Fibroblast of mammary gland (primary cell): ENCODE results near the gene IQGAP2.

ENCODE experiments used
- DNase-seq: peaks from one replicate; pipeline ENCODE4 v3.0.0-alpha.2; 2010; ENCODE audit warnings: low read depth
- H3K4me3 ChIP-seq: 2 replicates; pipeline ENCODE4 v1.5.1; 2011; ENCODE audit warnings: low read depth, mild to moderate bottlenecking, low read length, moderate library complexity; ENCODE audit not compliant: control insufficient read depth
- CTCF ChIP-seq: conservative IDR thresholded peaks from 2 replicates; pipeline ENCODE4 v1.5.1; 2011; ENCODE audit warnings: low read depth, low read length, inconsistent platforms; ENCODE audit not compliant: control insufficient read depth, insufficient read depth

The IQGAP2 gene

GRCh38 chr5:76497065-76497460, 94.0 kb downstream of the IQGAP2 start:
- no peak for DNase-seq
- TF ChIP-seq CTCF, result no peak

GRCh38 chr5:76497986-76498717, 95.1 kb downstream of the IQGAP2 start:
- DNase-seq, result no peak
- H3K4me3 ChIP-seq, result no peak overlapping the region
- no peak for TF ChIP-seq CTCF

More at GRCh38 chr5:76497065-76497460, 94.0 kb downstream of the IQGAP2 start:
- H3K4me3 ChIP-seq, result no peak overlapping the region

- DNase-seq, result no peak
- TF ChIP-seq CTCF, result no peak
- H3K4me3 ChIP-seq, result no peak overlapping the region
Observed at GRCh38 chr5:76499507-76500161, 96.5 kb downstream of the IQGAP2 start.

GRCh38 chr5:76500633-76501393, 97.7 kb downstream of the IQGAP2 start:
- TF ChIP-seq CTCF, result no peak
- H3K4me3 ChIP-seq, result no peak overlapping the region
- peak; percentile 26 for DNase-seq

GRCh38 chr5:76503929-76504328, 100.8 kb downstream of the IQGAP2 start:
- no peak overlapping the region for H3K4me3 ChIP-seq
- no peak for TF ChIP-seq CTCF
- no peak for DNase-seq

- H3K4me3 ChIP-seq, result no peak overlapping the region
- no peak for TF ChIP-seq CTCF
- no peak for DNase-seq
Observed at GRCh38 chr5:76504901-76505564, 101.9 kb downstream of the IQGAP2 start.
